Measurements from ENCODE around the gene KCNIP3.

The KCNIP3 gene

GRCh38 chr2:95275151-95275515, 22.0 kb upstream of the KCNIP3 start:
- no peak overlapping the region for H3K4me3 ChIP-seq (ENCODE audit: low read length)
- H3K36me3 ChIP-seq (ENCODE audit: control insufficient read depth, insufficient read depth, low read length) = no peaks in the 10 kb centered on the region
- DNase-seq (ENCODE audit: low read depth, low spot score) = no peak
- H3K9me3 ChIP-seq (ENCODE audit: control insufficient read depth, insufficient read depth, low read length) = no peaks in the 10 kb centered on the region
- no CpG with 5 or more reads among the region's 4 CpGs for WGBS (ENCODE audit: insufficient coverage, insufficient read length)
- no peaks in the 10 kb centered on the region for H3K27me3 ChIP-seq (ENCODE audit: control insufficient read depth, insufficient read depth, low read length)
- peaks cover 18% of the 10 kb centered on the region for H3K4me1 ChIP-seq (ENCODE audit: control insufficient read depth, insufficient read depth, low read length)
- no peak overlapping the region for H3K27ac ChIP-seq (ENCODE audit: low read length)

- Histone ChIP-seq H3K27ac (ENCODE audit: low read length) (no peak overlapping the region), H3K4me1 (ENCODE audit: control insufficient read depth, insufficient read depth, low read length) (peaks cover 18% of the 10 kb centered on the region)
Measured at GRCh38 chr2:95275601-95276243, 21.4 kb upstream of the KCNIP3 start.

GRCh38 chr2:95276244-95276887, 20.8 kb upstream of the KCNIP3 start:
- no peaks in the 10 kb centered on the region for H3K36me3 ChIP-seq (ENCODE audit: control insufficient read depth, insufficient read depth, low read length)
- H3K4me3 ChIP-seq (ENCODE audit: low read length) = no peak overlapping the region
- H3K9me3 ChIP-seq (ENCODE audit: control insufficient read depth, insufficient read depth, low read length) = no peaks in the 10 kb centered on the region
- no CpG with 5 or more reads among the region's 22 CpGs for WGBS (ENCODE audit: insufficient coverage, insufficient read length)
- H3K27me3 ChIP-seq (ENCODE audit: control insufficient read depth, insufficient read depth, low read length) = no peaks in the 10 kb centered on the region
- peaks cover 18% of the 10 kb centered on the region for H3K4me1 ChIP-seq (ENCODE audit: control insufficient read depth, insufficient read depth, low read length)
- no peak for DNase-seq (ENCODE audit: low read depth, low spot score)
- H3K27ac ChIP-seq (ENCODE audit: low read length) = no peak overlapping the region

More at GRCh38 chr2:95275601-95276243, 21.4 kb upstream of the KCNIP3 start:
- no peak overlapping the region for H3K4me3 ChIP-seq (ENCODE audit: low read length)
- no peaks in the 10 kb centered on the region for H3K9me3 ChIP-seq (ENCODE audit: control insufficient read depth, insufficient read depth, low read length)
- no CpG with 5 or more reads among the region's 28 CpGs for WGBS (ENCODE audit: insufficient coverage, insufficient read length)
- DNase-seq (ENCODE audit: low read depth, low spot score) = no peak
- H3K27me3 ChIP-seq (ENCODE audit: control insufficient read depth, insufficient read depth, low read length) = no peaks in the 10 kb centered on the region
- no peaks in the 10 kb centered on the region for H3K36me3 ChIP-seq (ENCODE audit: control insufficient read depth, insufficient read depth, low read length)

GRCh38 chr2:95276888-95277245, 20.3 kb upstream of the KCNIP3 start:
- Histone ChIP-seq H3K36me3 (ENCODE audit: control insufficient read depth, insufficient read depth, low read length) (no peaks in the 10 kb centered on the region), H3K4me3 (ENCODE audit: low read length) (no peak overlapping the region), H3K4me1 (ENCODE audit: control insufficient read depth, insufficient read depth, low read length) (peaks cover 18% of the 10 kb centered on the region), H3K27me3 (ENCODE audit: control insufficient read depth, insufficient read depth, low read length) (no peaks in the 10 kb centered on the region), H3K27ac (ENCODE audit: low read length) (no peak overlapping the region), H3K9me3 (ENCODE audit: control insufficient read depth, insufficient read depth, low read length) (no peaks in the 10 kb centered on the region)
- no peak for DNase-seq (ENCODE audit: low read depth, low spot score)
- no CpG with 5 or more reads among the region's 9 CpGs for WGBS (ENCODE audit: insufficient coverage, insufficient read length)

- WGBS (ENCODE audit: insufficient coverage, insufficient read length) = no CpG with 5 or more reads among the region's 11 CpGs
Measured at GRCh38 chr2:95277246-95277906, 19.8 kb upstream of the KCNIP3 start.

GRCh38 chr2:95278051-95278471, 19.1 kb upstream of the KCNIP3 start:
- Histone ChIP-seq H3K36me3 (ENCODE audit: control insufficient read depth, insufficient read depth, low read length) (no peaks in the 10 kb centered on the region), H3K4me3 (ENCODE audit: low read length) (no peak overlapping the region), H3K9me3 (ENCODE audit: control insufficient read depth, insufficient read depth, low read length) (no peaks in the 10 kb centered on the region), H3K27ac (ENCODE audit: low read length) (no peak overlapping the region), H3K4me1 (ENCODE audit: control insufficient read depth, insufficient read depth, low read length) (peaks cover 18% of the 10 kb centered on the region), H3K27me3 (ENCODE audit: control insufficient read depth, insufficient read depth, low read length) (no peaks in the 10 kb centered on the region)
- no CpG with 5 or more reads among the region's 7 CpGs for WGBS (ENCODE audit: insufficient coverage, insufficient read length)
- no peak for DNase-seq (ENCODE audit: low read depth, low spot score)

More at GRCh38 chr2:95277246-95277906, 19.8 kb upstream of the KCNIP3 start:
- Histone ChIP-seq H3K36me3 (ENCODE audit: control insufficient read depth, insufficient read depth, low read length) (no peaks in the 10 kb centered on the region), H3K9me3 (ENCODE audit: control insufficient read depth, insufficient read depth, low read length) (no peaks in the 10 kb centered on the region), H3K4me3 (ENCODE audit: low read length) (no peak overlapping the region), H3K27me3 (ENCODE audit: control insufficient read depth, insufficient read depth, low read length) (no peaks in the 10 kb centered on the region), H3K4me1 (ENCODE audit: control insufficient read depth, insufficient read depth, low read length) (peaks cover 18% of the 10 kb centered on the region), H3K27ac (ENCODE audit: low read length) (no peak overlapping the region)
- DNase-seq (ENCODE audit: low read depth, low spot score) = no peak

- no peaks in the 10 kb centered on the region for H3K36me3 ChIP-seq (ENCODE audit: control insufficient read depth, insufficient read depth, low read length)
- no peak overlapping the region for H3K4me3 ChIP-seq (ENCODE audit: low read length)
- no peak overlapping the region for H3K27ac ChIP-seq (ENCODE audit: low read length)
- H3K9me3 ChIP-seq (ENCODE audit: control insufficient read depth, insufficient read depth, low read length) = no peaks in the 10 kb centered on the region
- peaks cover 18% of the 10 kb centered on the region for H3K4me1 ChIP-seq (ENCODE audit: control insufficient read depth, insufficient read depth, low read length)
- no peak for DNase-seq (ENCODE audit: low read depth, low spot score)
- WGBS (ENCODE audit: insufficient coverage, insufficient read length) = no CpG with 5 or more reads among the region's 12 CpGs
- H3K27me3 ChIP-seq (ENCODE audit: control insufficient read depth, insufficient read depth, low read length) = no peaks in the 10 kb centered on the region
Measured at GRCh38 chr2:95278637-95279225, 18.4 kb upstream of the KCNIP3 start.

GRCh38 chr2:95279435-95280035, 17.6 kb upstream of the KCNIP3 start:
- no CpG with 5 or more reads among the region's 19 CpGs for WGBS (ENCODE audit: insufficient coverage, insufficient read length)
- Histone ChIP-seq H3K4me3 (ENCODE audit: low read length) (no peak overlapping the region), H3K27me3 (ENCODE audit: control insufficient read depth, insufficient read depth, low read length) (no peaks in the 10 kb centered on the region), H3K27ac (ENCODE audit: low read length) (no peak overlapping the region), H3K4me1 (ENCODE audit: control insufficient read depth, insufficient read depth, low read length) (peaks cover 11% of the 10 kb centered on the region), H3K9me3 (ENCODE audit: control insufficient read depth, insufficient read depth, low read length) (no peaks in the 10 kb centered on the region), H3K36me3 (ENCODE audit: control insufficient read depth, insufficient read depth, low read length) (no peaks in the 10 kb centered on the region)
- no peak for DNase-seq (ENCODE audit: low read depth, low spot score)

GRCh38 chr2:95281071-95281470, 16.1 kb upstream of the KCNIP3 start:
- peaks cover 4% of the 10 kb centered on the region for H3K4me1 ChIP-seq (ENCODE audit: control insufficient read depth, insufficient read depth, low read length)
- DNase-seq (ENCODE audit: low read depth, low spot score) = no peak
- no peaks in the 10 kb centered on the region for H3K9me3 ChIP-seq (ENCODE audit: control insufficient read depth, insufficient read depth, low read length)
- H3K36me3 ChIP-seq (ENCODE audit: control insufficient read depth, insufficient read depth, low read length) = no peaks in the 10 kb centered on the region
- no peak overlapping the region for H3K27ac ChIP-seq (ENCODE audit: low read length)
- H3K27me3 ChIP-seq (ENCODE audit: control insufficient read depth, insufficient read depth, low read length) = no peaks in the 10 kb centered on the region
- no peak overlapping the region for H3K4me3 ChIP-seq (ENCODE audit: low read length)
- no CpG with 5 or more reads among the region's 8 CpGs for whole genome bisulfite sequencing (ENCODE audit: insufficient coverage, insufficient read length)

- H3K27me3 ChIP-seq (ENCODE audit: control insufficient read depth, insufficient read depth, low read length) = no peaks in the 10 kb centered on the region
- no CpG with 5 or more reads among the region's 8 CpGs for WGBS (ENCODE audit: insufficient coverage, insufficient read length)
- H3K27ac ChIP-seq (ENCODE audit: low read length) = no peak overlapping the region
- H3K36me3 ChIP-seq (ENCODE audit: control insufficient read depth, insufficient read depth, low read length) = no peaks in the 10 kb centered on the region
- H3K4me1 ChIP-seq (ENCODE audit: control insufficient read depth, insufficient read depth, low read length) = peaks cover 3% of the 10 kb centered on the region
- H3K4me3 ChIP-seq (ENCODE audit: low read length) = no peak overlapping the region
- no peak for DNase-seq (ENCODE audit: low read depth, low spot score)
- no peaks in the 10 kb centered on the region for H3K9me3 ChIP-seq (ENCODE audit: control insufficient read depth, insufficient read depth, low read length)
Measured at GRCh38 chr2:95281786-95282185, 15.4 kb upstream of the KCNIP3 start.

All from iPS DF 6.9 (cell line).